Transverse colon (tissue), 4 donors: ENCODE data around the gene HIVEP2.

Source experiments
- POLR2AphosphoS5 ChIP-seq, 3 donors: sonication (generic); formaldehyde crosslinking; IDR thresholded peaks; one replicate each; pipeline ENCODE4 v1.6.1; 2016; ENCODE audit warnings: antibody characterized with exemption in 3 of 3
- TF ChIP-seq, protein P1 (sequence below), 5 experiments: fragments of 200-600 bp in 3 of 5; fragments of 450-650 bp in 2 of 5; sonication (generic) in 3 of 5; IDR thresholded peaks; 1 replicate in 2 of 5; 2 replicates in 3 of 5; pipeline ENCODE4 v1.5.1; 2016 to 2017; ENCODE audit warnings: antibody characterized with exemption in 5 of 5, inconsistent platforms in 3 of 5, mild to moderate bottlenecking in 2 of 5, moderate library complexity in 1 of 5

DNA sequence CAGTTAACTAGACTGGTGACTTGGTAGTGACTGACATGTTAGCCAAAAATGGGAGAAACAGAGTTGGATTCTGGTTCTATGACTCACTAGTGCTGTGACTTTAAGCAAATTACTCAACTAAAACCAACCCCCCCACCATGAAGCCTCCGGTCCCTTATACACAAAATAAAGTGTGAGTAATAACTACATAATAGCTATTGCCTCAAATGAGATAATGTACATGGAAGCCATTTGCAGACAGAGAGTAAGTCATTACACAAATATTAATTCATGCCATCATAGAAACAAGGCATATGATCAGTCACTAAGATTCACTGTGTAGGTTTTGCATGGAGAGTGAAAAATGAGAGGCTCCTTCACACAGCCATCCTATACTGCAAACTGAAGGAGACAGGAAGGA is 111.9 kb downstream of the HIVEP2 start:
- TF ChIP-seq, protein P1, sequence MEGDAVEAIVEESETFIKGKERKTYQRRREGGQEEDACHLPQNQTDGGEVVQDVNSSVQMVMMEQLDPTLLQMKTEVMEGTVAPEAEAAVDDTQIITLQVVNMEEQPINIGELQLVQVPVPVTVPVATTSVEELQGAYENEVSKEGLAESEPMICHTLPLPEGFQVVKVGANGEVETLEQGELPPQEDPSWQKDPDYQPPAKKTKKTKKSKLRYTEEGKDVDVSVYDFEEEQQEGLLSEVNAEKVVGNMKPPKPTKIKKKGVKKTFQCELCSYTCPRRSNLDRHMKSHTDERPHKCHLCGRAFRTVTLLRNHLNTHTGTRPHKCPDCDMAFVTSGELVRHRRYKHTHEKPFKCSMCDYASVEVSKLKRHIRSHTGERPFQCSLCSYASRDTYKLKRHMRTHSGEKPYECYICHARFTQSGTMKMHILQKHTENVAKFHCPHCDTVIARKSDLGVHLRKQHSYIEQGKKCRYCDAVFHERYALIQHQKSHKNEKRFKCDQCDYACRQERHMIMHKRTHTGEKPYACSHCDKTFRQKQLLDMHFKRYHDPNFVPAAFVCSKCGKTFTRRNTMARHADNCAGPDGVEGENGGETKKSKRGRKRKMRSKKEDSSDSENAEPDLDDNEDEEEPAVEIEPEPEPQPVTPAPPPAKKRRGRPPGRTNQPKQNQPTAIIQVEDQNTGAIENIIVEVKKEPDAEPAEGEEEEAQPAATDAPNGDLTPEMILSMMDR (IDR thresholded peaks at IDR 0.05): no peak
- TF ChIP-seq POLR2AphosphoS5 (IDR thresholded peaks at IDR 0.05): no peak
